Thyroid gland (tissue), 4 donors: ENCODE measurements around the gene STRA8. TPM values are rescaled to one million over a fixed set of nuclear protein-coding genes. Genes with fewer than 3 reads are reported as not detected.
A peak's percentile ranks its signal among the peaks of the same experiment; 100 is the strongest.

Source experiments
- DNase-seq, 2 donors: peaks; one replicate each; pipeline ENCODE4 v3.0.0-alpha.2; 2019
- H3K27ac ChIP-seq, 3 donors: fragments of 200-600 bp; sonication (generic); 1 replicate in 2 of 3; 2 replicates in 1 of 3; pipeline ENCODE4 v1.5.1; 2016 to 2019; ENCODE audit warnings: mild to moderate bottlenecking in 1 of 3, moderate library complexity in 1 of 3
- H3K27me3 ChIP-seq: fragments of 200-600 bp; sonication (generic); one replicate; pipeline ENCODE4 v1.5.1; 2019
- H3K36me3 ChIP-seq, 2 donors: fragments of 200-600 bp; sonication (generic); one replicate each; pipeline ENCODE4 v1.5.1; 2016 to 2019
- H3K4me1 ChIP-seq, 2 donors: fragments of 200-600 bp; sonication (generic); one replicate each; pipeline ENCODE4 v1.5.1; 2017 to 2019
- H3K4me3 ChIP-seq, 3 donors: fragments of 200-600 bp; sonication (generic); replicated peaks in 1 of 3; 1 replicate in 2 of 3; 2 replicates in 1 of 3; pipeline ENCODE4 v1.5.1; 2016; ENCODE audit warnings: mild to moderate bottlenecking in 1 of 3
- H3K9me3 ChIP-seq: fragments of 200-600 bp; sonication (generic); one replicate; pipeline ENCODE4 v1.5.1; 2017
- POLR2A ChIP-seq, 2 donors: fragments of 450-650 bp; IDR thresholded peaks; one replicate each; pipeline ENCODE4 v1.6.1; 2017; ENCODE audit warnings: antibody characterized with exemption in 2 of 2, mild to moderate bottlenecking in 2 of 2, moderate library complexity in 1 of 2
- WGBS, 2 donors: methylation state at CpG; one replicate each; pipeline ENCODE4 v1.1.5; 2017; 5-methylcytosine and 5-hydroxymethylcytosine counted together
- intact Hi-C: fragments of 100-400 bp; cut with DNase I; formaldehyde crosslinking; loops from one replicate; pipeline ENCODE4 v1.15.1; 2023
- total RNA-seq, 4 donors: library from RNA; depleted of rRNA; stranded (reverse); fragments of >200 nt; gene quantifications; one replicate each; pipeline ENCODE4 v1.2.3, GENCODE V29; 2016
- TF ChIP-seq, protein P1 (sequence below), 6 experiments: fragments of 200-600 bp in 3 of 6; fragments of 450-650 bp in 3 of 6; sonication (generic) in 3 of 6; IDR thresholded peaks; one replicate each; pipeline ENCODE4 v1.5.1; 2016 to 2019; ENCODE audit warnings: antibody characterized with exemption in 6 of 6, mild to moderate bottlenecking in 2 of 6, inconsistent platforms in 1 of 6, moderate library complexity in 1 of 6

STRA8 gene
- total RNA-seq, 4 donors from 2014 or later = not detected

DNA sequence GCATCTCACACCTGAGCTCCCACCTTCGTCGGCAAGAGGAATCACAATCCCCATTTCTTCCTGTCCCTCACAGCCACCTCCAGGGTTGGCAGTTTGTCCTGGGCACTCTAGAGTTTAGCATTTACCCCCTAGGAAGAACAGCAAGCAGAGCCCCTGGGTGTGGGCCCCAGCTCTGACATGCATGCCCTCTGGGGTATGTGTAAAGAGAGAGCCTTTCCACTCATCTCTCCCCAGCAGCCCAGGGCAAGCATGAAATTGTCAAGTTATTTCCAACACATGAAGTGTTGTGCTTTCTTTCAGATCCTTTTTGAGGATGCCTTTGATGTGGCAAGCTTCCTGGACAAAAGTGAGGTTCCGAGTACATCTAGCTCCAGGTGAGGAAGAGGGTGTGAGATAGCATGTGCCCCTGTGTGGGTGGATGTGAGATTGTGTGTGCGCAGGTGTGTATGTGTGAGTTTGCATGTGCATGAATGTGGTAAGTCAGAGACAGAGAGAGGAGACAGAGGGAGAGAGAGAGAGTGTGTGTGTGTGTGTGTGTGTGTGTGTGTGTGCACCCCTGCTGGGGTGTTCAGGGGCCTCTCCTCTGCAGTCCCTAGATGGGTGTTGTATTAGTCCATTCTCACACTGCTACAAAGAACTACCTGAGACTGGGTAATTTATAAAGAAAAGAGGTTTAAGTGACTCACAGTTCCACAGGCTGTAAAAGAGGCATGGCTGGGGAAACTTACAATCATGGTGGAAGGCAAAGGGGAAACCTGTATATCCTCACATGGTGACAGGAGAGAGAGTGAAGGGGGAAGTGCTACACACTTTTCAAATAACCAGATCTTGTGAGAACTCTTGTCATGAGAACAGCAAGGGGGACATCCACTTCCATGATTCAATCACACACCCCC lies 18.1 kb downstream of the STRA8 start:
- Histone ChIP-seq H3K27ac (no peak overlapping the region), H3K27me3 (no peaks in the 10 kb centered on the region), H3K36me3 (no peaks in the 10 kb centered on the region), H3K9me3 (no peaks in the 10 kb centered on the region), H3K4me1 (peaks cover 12 to 16% of the 10 kb centered on the region in 2 donors), H3K4me3 (no peak overlapping the region)
- DNase-seq = no peak
- 97 to 98% methylated on average over 4 of the region's 4 CpGs for WGBS, 2 donors
- intact Hi-C loops = no loop called here
- TF ChIP-seq, protein P1, sequence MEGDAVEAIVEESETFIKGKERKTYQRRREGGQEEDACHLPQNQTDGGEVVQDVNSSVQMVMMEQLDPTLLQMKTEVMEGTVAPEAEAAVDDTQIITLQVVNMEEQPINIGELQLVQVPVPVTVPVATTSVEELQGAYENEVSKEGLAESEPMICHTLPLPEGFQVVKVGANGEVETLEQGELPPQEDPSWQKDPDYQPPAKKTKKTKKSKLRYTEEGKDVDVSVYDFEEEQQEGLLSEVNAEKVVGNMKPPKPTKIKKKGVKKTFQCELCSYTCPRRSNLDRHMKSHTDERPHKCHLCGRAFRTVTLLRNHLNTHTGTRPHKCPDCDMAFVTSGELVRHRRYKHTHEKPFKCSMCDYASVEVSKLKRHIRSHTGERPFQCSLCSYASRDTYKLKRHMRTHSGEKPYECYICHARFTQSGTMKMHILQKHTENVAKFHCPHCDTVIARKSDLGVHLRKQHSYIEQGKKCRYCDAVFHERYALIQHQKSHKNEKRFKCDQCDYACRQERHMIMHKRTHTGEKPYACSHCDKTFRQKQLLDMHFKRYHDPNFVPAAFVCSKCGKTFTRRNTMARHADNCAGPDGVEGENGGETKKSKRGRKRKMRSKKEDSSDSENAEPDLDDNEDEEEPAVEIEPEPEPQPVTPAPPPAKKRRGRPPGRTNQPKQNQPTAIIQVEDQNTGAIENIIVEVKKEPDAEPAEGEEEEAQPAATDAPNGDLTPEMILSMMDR (IDR thresholded peaks at IDR 0.05) = no peak
- no peak for TF ChIP-seq POLR2A (IDR thresholded peaks at IDR 0.05)

DNA sequence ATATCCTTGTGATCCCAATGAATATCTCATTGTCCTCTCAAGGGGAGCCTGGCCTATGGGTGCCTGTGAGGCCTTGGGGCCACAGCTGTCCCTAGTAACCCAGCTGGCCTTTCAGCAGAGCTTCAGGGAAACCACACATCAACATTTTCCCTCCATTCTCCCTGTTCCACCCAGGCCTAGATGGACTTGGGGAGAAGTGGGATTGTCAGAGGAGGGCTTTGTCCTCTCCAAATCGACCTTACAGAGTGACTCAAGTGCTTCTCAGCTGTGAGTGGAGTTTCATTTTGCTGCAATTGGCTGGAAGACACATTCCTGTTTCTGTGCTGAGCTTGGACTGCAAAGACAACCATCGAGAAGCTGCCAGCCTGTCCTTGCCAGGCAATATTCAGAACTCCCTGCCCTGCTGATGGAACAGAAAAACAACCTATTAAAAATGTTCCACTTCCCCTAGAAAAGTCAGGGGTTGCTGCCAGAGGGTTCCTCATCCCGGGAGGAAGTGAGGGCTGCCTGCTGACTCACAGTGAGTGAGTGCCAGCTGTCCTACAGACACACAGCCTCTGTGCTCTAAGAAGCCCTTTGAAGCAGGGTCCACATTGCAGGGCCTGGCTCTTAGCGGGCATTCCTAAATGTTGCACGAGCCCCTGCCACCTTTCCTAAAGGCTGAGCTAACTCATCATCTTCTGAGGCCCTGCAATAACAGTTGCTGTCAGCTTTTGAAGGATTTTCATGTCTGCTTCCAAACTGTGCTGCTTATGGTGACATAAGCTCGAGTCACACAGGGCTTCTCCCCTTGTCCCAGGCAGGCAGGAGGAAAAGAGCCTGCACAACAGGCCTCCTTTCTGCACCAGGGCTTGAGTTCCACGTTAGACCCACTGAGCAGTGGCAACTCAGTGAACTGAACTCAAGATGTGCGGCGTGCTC lies 20.5 kb downstream of the STRA8 start:
- peak; percentile 56 to 69 for DNase-seq
- Histone ChIP-seq H3K36me3 (no peaks in the 10 kb centered on the region), H3K4me3 (no peak overlapping the region), H3K4me1 (peaks cover 12 to 16% of the 10 kb centered on the region in 2 donors), H3K27me3 (no peaks in the 10 kb centered on the region), H3K27ac (peak overlapping the region; percentile 67 to 77 (median 67)), H3K9me3 (no peaks in the 10 kb centered on the region)
- intact Hi-C loops = no loop called here
- TF ChIP-seq POLR2A (IDR thresholded peaks at IDR 0.05) = no peak
- TF ChIP-seq, protein P1 (IDR thresholded peaks at IDR 0.05) = no peak
- WGBS, 2 donors = 12 to 32% methylated on average over 7 to 9 of the region's 9 CpGs

DNA sequence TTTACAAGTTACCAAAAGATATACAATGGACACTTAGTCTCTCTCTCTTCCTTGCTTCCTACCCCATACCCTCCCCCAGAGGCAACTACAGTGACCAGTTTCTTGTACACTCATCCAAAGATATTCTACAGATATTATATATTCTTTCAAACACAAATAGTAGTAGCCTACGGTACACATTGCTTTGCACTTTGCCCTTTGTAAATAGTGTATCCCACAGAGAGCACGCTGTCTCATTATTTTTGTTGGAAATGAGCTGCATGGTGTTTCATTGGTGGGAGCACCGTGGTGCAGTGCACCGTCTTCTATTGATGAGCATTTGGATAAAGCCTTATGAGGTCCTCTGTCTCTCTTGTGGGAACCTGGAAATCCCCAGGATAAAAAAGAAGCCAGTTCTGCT lies 24.2 kb downstream of the STRA8 start:
- Histone ChIP-seq H3K36me3 (no peaks in the 10 kb centered on the region), H3K27ac (no peak overlapping the region), H3K9me3 (no peaks in the 10 kb centered on the region), H3K27me3 (no peaks in the 10 kb centered on the region), H3K4me3 (no peak overlapping the region), H3K4me1 (peaks cover 12 to 16% of the 10 kb centered on the region in 2 donors)
- intact Hi-C loops = no loop called here
- 80 to 89% methylated on average over 4 of the region's 4 CpGs for whole genome bisulfite sequencing, 2 donors
- no peak for DNase-seq
- TF ChIP-seq, protein P1 (IDR thresholded peaks at IDR 0.05) = no peak
- TF ChIP-seq POLR2A (IDR thresholded peaks at IDR 0.05) = no peak

DNA sequence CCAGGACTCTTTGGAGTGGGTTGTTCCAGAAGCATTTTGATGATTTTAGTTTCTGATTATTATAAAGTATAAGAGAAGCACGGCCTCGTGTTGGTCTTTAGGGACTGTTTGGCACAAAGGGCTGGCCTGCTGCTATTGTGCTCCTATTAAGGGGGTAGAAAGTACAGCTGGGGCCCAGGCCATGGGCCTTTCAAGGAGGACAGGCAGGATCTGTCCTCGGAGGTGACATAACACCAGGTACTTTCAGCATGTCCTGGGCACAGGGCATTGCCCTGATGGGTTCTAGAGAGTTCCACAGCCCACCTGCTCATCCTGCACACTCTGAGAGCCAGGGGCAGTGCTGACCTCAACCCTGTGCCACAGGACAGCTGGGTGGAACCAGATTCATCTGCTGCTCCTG lies 24.9 kb downstream of the STRA8 start:
- Histone ChIP-seq H3K27ac (no peak overlapping the region), H3K27me3 (no peaks in the 10 kb centered on the region), H3K4me3 (no peak overlapping the region), H3K4me1 (peaks cover 11 to 12% of the 10 kb centered on the region in 2 donors), H3K9me3 (no peaks in the 10 kb centered on the region), H3K36me3 (no peaks in the 10 kb centered on the region)
- TF ChIP-seq, protein P1 (IDR thresholded peaks at IDR 0.05) = no peak
- WGBS, 2 donors = 81 to 97% methylated on average over 2 to 3 of the region's 3 CpGs
- intact Hi-C loops = no loop called here
- no peak for DNase-seq
